Liver (tissue), 9 donors: ENCODE measurements around the gene FN1. TPM values are rescaled to one million over a fixed set of nuclear protein-coding genes. Genes with fewer than 3 reads are reported as not detected.

ENCODE experiments used
- DNase-seq: peaks from one replicate; pipeline ENCODE4 v3.0.0-alpha.2; 2017; ENCODE audit warnings: low spot score
- H3K27ac ChIP-seq, 2 donors: one replicate each; pipeline ENCODE4 v1.7.0; 2013; ENCODE audit warnings: inconsistent platforms in 2 of 2, low read length in 2 of 2, control low read depth in 1 of 2, low read depth in 1 of 2, mild to moderate bottlenecking in 1 of 2
- H3K27me3 ChIP-seq, 4 donors: one replicate each; pipeline versions ENCODE4 v1.6.1 to v1.7.0; 2013; ENCODE audit warnings: low read length in 3 of 4, inconsistent platforms in 1 of 4, mild to moderate bottlenecking in 1 of 4, moderate library complexity in 1 of 4; ENCODE audit not compliant: control insufficient read depth in 4 of 4, insufficient read depth in 4 of 4
- H3K36me3 ChIP-seq, 4 donors: one replicate each; pipeline versions ENCODE4 v1.6.1 to v1.7.0; 2013; ENCODE audit warnings: low read length in 3 of 4, mild to moderate bottlenecking in 3 of 4, low read depth in 1 of 4, moderate library complexity in 1 of 4; ENCODE audit not compliant: control insufficient read depth in 4 of 4, insufficient read depth in 3 of 4
- H3K4me1 ChIP-seq, 4 donors: one replicate each; pipeline versions ENCODE4 v1.6.1 to v1.7.0; 2013; ENCODE audit warnings: low read length in 3 of 4, mild to moderate bottlenecking in 3 of 4, moderate library complexity in 1 of 4; ENCODE audit not compliant: control insufficient read depth in 4 of 4, insufficient read depth in 4 of 4
- H3K4me3 ChIP-seq, 3 donors: one replicate each; pipeline versions ENCODE4 v1.6.1 to v1.7.0; 2013; ENCODE audit warnings: low read length in 3 of 3, control low read depth in 1 of 3, low read depth in 1 of 3, mild to moderate bottlenecking in 1 of 3
- H3K9ac ChIP-seq, 2 donors: one replicate each; pipeline ENCODE4 v1.7.0; 2013; ENCODE audit warnings: low read length in 2 of 2, mild to moderate bottlenecking in 2 of 2, moderate library complexity in 2 of 2, control low read depth in 1 of 2, low read depth in 1 of 2
- H3K9me3 ChIP-seq, 4 donors: one replicate each; pipeline versions ENCODE4 v1.6.1 to v1.7.0; 2013; ENCODE audit warnings: low read length in 3 of 4; ENCODE audit not compliant: control insufficient read depth in 4 of 4
- EGR1 ChIP-seq, 2 donors: IDR thresholded peaks; 2 replicates each; pipeline ENCODE4 v1.6.1; 2016 to 2018; ENCODE audit warnings: antibody characterized with exemption in 2 of 2, low read depth in 2 of 2
- FOXA1 ChIP-seq: IDR thresholded peaks from 2 replicates; pipeline ENCODE4 v1.6.1; 2016; ENCODE audit warnings: antibody characterized with exemption
- HNF4A ChIP-seq, 2 donors: conservative IDR thresholded peaks; 2 replicates each; pipeline ENCODE4 v1.6.1; 2016; ENCODE audit warnings: antibody characterized with exemption in 2 of 2, mild to moderate bottlenecking in 2 of 2
- HNF4G ChIP-seq: IDR thresholded peaks from 2 replicates; pipeline ENCODE4 v1.6.1; 2016; ENCODE audit warnings: antibody characterized with exemption
- RXRA ChIP-seq, 2 donors: IDR thresholded peaks; 2 replicates each; pipeline ENCODE4 v1.6.1; 2017 to 2018; ENCODE audit warnings: antibody characterized with exemption in 2 of 2, mild to moderate bottlenecking in 1 of 2
- SP1 ChIP-seq: IDR thresholded peaks from 2 replicates; pipeline ENCODE4 v1.6.1; 2018; ENCODE audit warnings: antibody characterized with exemption, mild to moderate bottlenecking
- TAF1 ChIP-seq: conservative IDR thresholded peaks from 2 replicates; pipeline ENCODE4 v1.6.1; 2016; ENCODE audit warnings: antibody characterized with exemption, mild to moderate bottlenecking
- WGBS: extraction: QIAGEN DNeasy Blood & Tissue Kit; methylation state at CpG from one replicate; pipeline ENCODE4 v1.1.7; 2013; 5-methylcytosine and 5-hydroxymethylcytosine counted together
- polyA plus RNA-seq, 2 donors: library from polyadenylated mRNA; stranded (reverse) in 1 of 2; unstranded in 1 of 2; fragments of 200-250 nt in 1 of 2; fragments of >200 nt in 1 of 2; fragmentation: Nextera tagmentation in 1 of 2; extraction: Ambion mirVana in 1 of 2; gene quantifications; one replicate each; pipeline versions ENCODE4 v1.2.1 to v1.2.3, GENCODE V29; 2013 to 2015
- total RNA-seq, 2 donors: library from RNA; depleted of rRNA; stranded (reverse); fragments of >200 nt; gene quantifications; one replicate each; pipeline ENCODE4 v1.2.3, GENCODE V29; 2014
- TF ChIP-seq, protein P1 (sequence below): fragments of 150-350 bp; IDR thresholded peaks from 2 replicates; pipeline ENCODE4 v1.5.1; 2017; ENCODE audit warnings: improper control_type of control experiment, low read depth, low read length; ENCODE audit not compliant: missing input control
- TF ChIP-seq, protein P2 (sequence below): IDR thresholded peaks from 2 replicates; pipeline ENCODE4 v1.6.1; 2016; ENCODE audit warnings: antibody characterized with exemption
- TF ChIP-seq, protein P3 (sequence below): IDR thresholded peaks from 2 replicates; pipeline ENCODE4 v1.6.1; 2016; ENCODE audit warnings: antibody characterized with exemption
- TF ChIP-seq, protein P4 (sequence below): IDR thresholded peaks from 2 replicates; pipeline ENCODE4 v1.6.1; 2016; ENCODE audit warnings: antibody characterized with exemption
- donor health status: healthy.
- donor health status: healthy.
- donor health status: healthy.
- donor health status: healthy.
- donor health status: healthy.

FN1 gene
- total and polyA plus RNA-seq, 4 donors: 545 to 1,402 (median 837) TPM

DNA sequence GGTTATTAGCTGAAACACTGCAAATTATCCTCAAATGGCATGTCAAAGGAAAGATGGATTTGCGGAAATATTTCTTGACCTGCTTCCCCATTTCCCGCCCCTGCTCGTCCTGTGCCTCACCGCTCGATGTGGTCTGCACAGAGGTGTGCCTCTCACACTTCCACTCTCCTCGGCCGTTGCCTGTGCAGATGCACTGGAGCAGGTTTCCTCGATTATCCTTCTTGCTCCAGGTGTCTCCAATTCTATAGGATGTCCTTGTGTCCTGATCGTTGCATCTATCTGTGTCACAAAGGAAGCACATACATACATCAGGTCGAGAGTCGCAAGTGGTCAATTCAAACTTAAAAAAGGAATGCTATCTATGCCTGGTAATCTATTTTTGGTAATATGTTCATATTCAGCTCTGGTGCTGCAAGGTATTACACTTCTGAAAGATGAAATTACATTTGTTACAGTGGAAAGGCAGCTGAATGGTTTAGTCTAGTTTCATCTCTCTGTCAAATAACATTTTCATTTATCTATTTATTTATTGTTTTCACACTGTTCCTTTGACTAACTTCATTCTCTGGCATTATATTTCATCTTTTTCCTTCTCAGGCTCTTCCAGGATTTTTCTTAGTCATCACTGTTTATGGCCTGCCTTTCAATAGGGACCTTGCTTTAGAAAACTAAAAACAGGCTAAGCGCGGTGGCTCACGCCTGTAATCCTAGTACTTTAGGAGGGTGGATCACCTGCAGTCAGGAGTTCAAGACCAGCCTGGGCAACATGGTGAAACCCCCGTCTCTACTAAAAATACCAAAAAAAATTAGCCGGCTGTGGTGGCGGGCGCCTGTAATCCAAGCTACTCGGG lies 7.6 kb downstream of the FN1 start:
- no peak overlapping the region for H3K27ac ChIP-seq
- H3K27me3 ChIP-seq: no peaks in the 10 kb centered on the region
- no peaks in the 10 kb centered on the region for H3K9me3 ChIP-seq
- DNase-seq: no peak
- H3K9ac ChIP-seq: no peak overlapping the region
- no peak overlapping the region for H3K4me3 ChIP-seq
- peaks cover 4 to 34% (median 17%) of the 10 kb centered on the region in 4 donors for H3K4me1 ChIP-seq
- TF ChIP-seq HNF4G (no peak), TAF1 (no peak), HNF4A (conservative IDR thresholded peaks at IDR 0.05) (no peak), FOXA1 (no peak)
- TF ChIP-seq, protein P1, sequence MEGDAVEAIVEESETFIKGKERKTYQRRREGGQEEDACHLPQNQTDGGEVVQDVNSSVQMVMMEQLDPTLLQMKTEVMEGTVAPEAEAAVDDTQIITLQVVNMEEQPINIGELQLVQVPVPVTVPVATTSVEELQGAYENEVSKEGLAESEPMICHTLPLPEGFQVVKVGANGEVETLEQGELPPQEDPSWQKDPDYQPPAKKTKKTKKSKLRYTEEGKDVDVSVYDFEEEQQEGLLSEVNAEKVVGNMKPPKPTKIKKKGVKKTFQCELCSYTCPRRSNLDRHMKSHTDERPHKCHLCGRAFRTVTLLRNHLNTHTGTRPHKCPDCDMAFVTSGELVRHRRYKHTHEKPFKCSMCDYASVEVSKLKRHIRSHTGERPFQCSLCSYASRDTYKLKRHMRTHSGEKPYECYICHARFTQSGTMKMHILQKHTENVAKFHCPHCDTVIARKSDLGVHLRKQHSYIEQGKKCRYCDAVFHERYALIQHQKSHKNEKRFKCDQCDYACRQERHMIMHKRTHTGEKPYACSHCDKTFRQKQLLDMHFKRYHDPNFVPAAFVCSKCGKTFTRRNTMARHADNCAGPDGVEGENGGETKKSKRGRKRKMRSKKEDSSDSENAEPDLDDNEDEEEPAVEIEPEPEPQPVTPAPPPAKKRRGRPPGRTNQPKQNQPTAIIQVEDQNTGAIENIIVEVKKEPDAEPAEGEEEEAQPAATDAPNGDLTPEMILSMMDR: no peak
- TF ChIP-seq, protein P2, sequence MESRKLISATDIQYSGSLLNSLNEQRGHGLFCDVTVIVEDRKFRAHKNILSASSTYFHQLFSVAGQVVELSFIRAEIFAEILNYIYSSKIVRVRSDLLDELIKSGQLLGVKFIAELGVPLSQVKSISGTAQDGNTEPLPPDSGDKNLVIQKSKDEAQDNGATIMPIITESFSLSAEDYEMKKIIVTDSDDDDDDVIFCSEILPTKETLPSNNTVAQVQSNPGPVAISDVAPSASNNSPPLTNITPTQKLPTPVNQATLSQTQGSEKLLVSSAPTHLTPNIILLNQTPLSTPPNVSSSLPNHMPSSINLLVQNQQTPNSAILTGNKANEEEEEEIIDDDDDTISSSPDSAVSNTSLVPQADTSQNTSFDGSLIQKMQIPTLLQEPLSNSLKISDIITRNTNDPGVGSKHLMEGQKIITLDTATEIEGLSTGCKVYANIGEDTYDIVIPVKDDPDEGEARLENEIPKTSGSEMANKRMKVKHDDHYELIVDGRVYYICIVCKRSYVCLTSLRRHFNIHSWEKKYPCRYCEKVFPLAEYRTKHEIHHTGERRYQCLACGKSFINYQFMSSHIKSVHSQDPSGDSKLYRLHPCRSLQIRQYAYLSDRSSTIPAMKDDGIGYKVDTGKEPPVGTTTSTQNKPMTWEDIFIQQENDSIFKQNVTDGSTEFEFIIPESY: no peak
- 94% methylated on average over 19 of the region's 19 CpGs for WGBS
- H3K36me3 ChIP-seq: peaks cover under 1 to 86% (median 55%) of the 10 kb centered on the region in 4 donors

DNA sequence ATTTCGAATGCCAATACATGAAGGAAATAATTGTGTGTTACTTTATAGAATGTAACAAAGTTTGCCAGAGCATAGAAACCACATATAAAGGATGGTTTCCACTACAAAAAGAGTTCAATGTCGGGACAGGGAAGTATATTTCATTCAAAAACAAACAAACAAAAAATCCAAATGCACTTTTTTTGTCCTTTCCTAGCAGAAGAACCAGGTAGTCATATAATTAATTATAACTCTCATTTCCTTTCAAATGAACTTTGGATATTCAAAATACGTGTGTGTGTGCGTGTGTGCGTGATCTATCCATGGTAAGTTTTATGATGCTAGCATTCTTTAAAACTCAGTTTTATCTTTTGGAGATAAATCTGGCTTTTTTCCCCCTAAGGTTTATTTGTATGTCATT lies 8.3 kb downstream of the FN1 start:
- H3K9ac ChIP-seq: no peak overlapping the region
- peaks cover 6 to 34% (median 17%) of the 10 kb centered on the region in 4 donors for H3K4me1 ChIP-seq
- no peak overlapping the region for H3K4me3 ChIP-seq
- H3K27me3 ChIP-seq: no peaks in the 10 kb centered on the region
- H3K36me3 ChIP-seq: peaks cover 2 to 85% (median 52%) of the 10 kb centered on the region in 4 donors
- no peaks in the 10 kb centered on the region for H3K9me3 ChIP-seq
- TF ChIP-seq, protein P3, sequence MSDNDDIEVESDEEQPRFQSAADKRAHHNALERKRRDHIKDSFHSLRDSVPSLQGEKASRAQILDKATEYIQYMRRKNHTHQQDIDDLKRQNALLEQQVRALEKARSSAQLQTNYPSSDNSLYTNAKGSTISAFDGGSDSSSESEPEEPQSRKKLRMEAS: no peak
- TF ChIP-seq SP1: no peak
- TF ChIP-seq, protein P4, sequence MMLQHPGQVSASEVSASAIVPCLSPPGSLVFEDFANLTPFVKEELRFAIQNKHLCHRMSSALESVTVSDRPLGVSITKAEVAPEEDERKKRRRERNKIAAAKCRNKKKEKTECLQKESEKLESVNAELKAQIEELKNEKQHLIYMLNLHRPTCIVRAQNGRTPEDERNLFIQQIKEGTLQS: no peak
- no peak for TF ChIP-seq HNF4G
- no peak for TF ChIP-seq EGR1 (IDR thresholded peaks at IDR 0.05; ENCODE audit: low read depth in 2 of 2)
- TF ChIP-seq, protein P1: no peak
- no peak for TF ChIP-seq RXRA (IDR thresholded peaks at IDR 0.05)
- no peak overlapping the region for H3K27ac ChIP-seq
- WGBS: 89% methylated on average over 5 of the region's 5 CpGs
- DNase-seq: no peak
